HCT116 (cell line): ENCODE data around the gene RASAL2. TPM values are rescaled to one million over a fixed set of nuclear protein-coding genes. Genes with fewer than 3 reads are reported as not detected.

Experiments used
- ATAC-seq: fragments of 200-7000 bp; cut with Tn5 transposase; 2 replicates; pipeline ENCODE4 v1.9.1; 2020; ENCODE audit warnings: mild to moderate bottlenecking, moderate library complexity
- BruUV-seq: library from RNA; stranded (reverse); fragments of 400-500 nt; replicated peaks from 2 replicates; lab custom pipeline; 2021; lab: Mats Ljungman, UMichigan
- CTCF ChIA-PET: fragments of 300-600 bp; sonication (Branson Sonifier 250); formaldehyde crosslinking; loops from one replicate; lab custom pipeline; 2021; ENCODE audit warnings: antibody characterized with exemption; lab: Charles Lee
- POLR2A ChIA-PET: fragments of 300-600, 350-600 bp; sonication (Branson Sonifier 250); formaldehyde crosslinking; loops from one replicate; lab custom pipeline; 2021; ENCODE audit warnings: antibody characterized with exemption; lab: Charles Lee
- RAD21 ChIA-PET, 2 experiments: fragments of 300-600 bp; sonication (Branson Sonifier 250); formaldehyde crosslinking; loops; one replicate each; lab custom pipeline; 2023; ENCODE audit warnings: low total read pairs in 2 of 2; ENCODE audit not compliant: uncharacterized antibody in 2 of 2, unreplicated experiment in 2 of 2, low non-redundant PET in 1 of 2; lab: Charles Lee
- DNase-seq: peaks from one replicate; pipeline ENCODE4 v3.0.0-alpha.2; 2010; ENCODE audit warnings: low read depth, low spot score
- H2AFZ ChIP-seq: fragments of 200-600 bp; shearing (Covaris generic), sonication (generic); 2 replicates; pipeline ENCODE4 v1.6.1; 2017; ENCODE audit warnings: low read depth, mixed run types, mixed read lengths, antibody characterized with exemption, low read length; ENCODE audit not compliant: poor library complexity, severe bottlenecking
- H3K27ac ChIP-seq: 2 replicates; pipeline ENCODE4 v1.5.1; 2012; ENCODE audit warnings: low read depth, low read length
- H3K27me3 ChIP-seq: fragments of 200-600 bp; sonication (generic); 2 replicates; pipeline ENCODE4 v1.6.1; 2016; ENCODE audit warnings: mixed run types, low read length, mixed read lengths; ENCODE audit not compliant: insufficient read depth
- H3K36me3 ChIP-seq, 2 experiments: fragments of 200-500 bp in 1 of 2; fragments of 200-600 bp in 1 of 2; sonication (Bioruptor generic) in 1 of 2; sonication (generic) in 1 of 2; 2 replicates each; pipeline versions ENCODE4 v1.5.1 to v1.6.1; 2014 to 2016; ENCODE audit warnings: low read length in 2 of 2, inconsistent platforms in 1 of 2, mixed read lengths in 1 of 2, mixed run types in 1 of 2; ENCODE audit not compliant: insufficient read depth in 2 of 2, control insufficient read depth in 1 of 2
- H3K4me1 ChIP-seq, 2 experiments: fragments of 200-600 bp in 1 of 2; sonication (generic) in 1 of 2; 2 replicates each; pipeline versions ENCODE4 v1.5.1 to v1.6.1; 2012 to 2017; ENCODE audit warnings: low read length in 2 of 2, inconsistent platforms in 1 of 2, mild to moderate bottlenecking in 1 of 2, mixed read lengths in 1 of 2, mixed run types in 1 of 2, moderate library complexity in 1 of 2; ENCODE audit not compliant: insufficient read depth in 2 of 2, control insufficient read depth in 1 of 2
- H3K4me2 ChIP-seq: fragments of 200-600 bp; sonication (generic); 2 replicates; pipeline ENCODE4 v1.6.1; 2017; ENCODE audit warnings: mixed run types, low read length, mixed read lengths
- H3K4me3 ChIP-seq, 2 experiments: fragments of 200-600 bp in 1 of 2; sonication (generic) in 1 of 2; replicated peaks in 1 of 2; 2 replicates each; pipeline ENCODE4 v1.5.1; 2011 to 2016; ENCODE audit warnings: low read length in 2 of 2, control low read depth in 1 of 2, low read depth in 1 of 2, mild to moderate bottlenecking in 1 of 2, mixed read lengths in 1 of 2, mixed run types in 1 of 2
- H3K79me2 ChIP-seq: fragments of 200-600 bp; sonication (generic); 2 replicates; pipeline ENCODE4 v1.6.1; 2017; ENCODE audit warnings: mild to moderate bottlenecking, mixed run types, low read length, moderate library complexity, mixed read lengths; ENCODE audit not compliant: insufficient read depth
- H3K9ac ChIP-seq: fragments of 200-600 bp; sonication (generic); 2 replicates; pipeline ENCODE4 v1.6.1; 2016; ENCODE audit warnings: low read length, mixed read lengths
- H3K9me2 ChIP-seq: fragments of 200-600 bp; sonication (generic), shearing (Covaris generic); 2 replicates; pipeline ENCODE4 v1.6.1; 2017; ENCODE audit warnings: mixed run types, mild to moderate bottlenecking, moderate library complexity; ENCODE audit not compliant: insufficient read depth
- H3K9me3 ChIP-seq, 2 experiments: fragments of 200-500 bp in 1 of 2; fragments of 200-600 bp in 1 of 2; sonication (Bioruptor generic) in 1 of 2; sonication (generic) in 1 of 2; 2 replicates each; pipeline ENCODE4 v1.6.1; 2014 to 2017; ENCODE audit warnings: low read length in 2 of 2, mixed read lengths in 2 of 2, inconsistent platforms in 1 of 2, low read depth in 1 of 2, mild to moderate bottlenecking in 1 of 2, mixed run types in 1 of 2, moderate library complexity in 1 of 2; ENCODE audit not compliant: control insufficient read depth in 1 of 2, insufficient read depth in 1 of 2
- H4K20me1 ChIP-seq: fragments of 200-600 bp; sonication (generic), shearing (Covaris generic); 2 replicates; pipeline ENCODE4 v1.6.1; 2017; ENCODE audit warnings: mixed run types, mild to moderate bottlenecking, moderate library complexity; ENCODE audit not compliant: insufficient read depth
- ATF3 ChIP-seq: IDR thresholded peaks from 2 replicates; pipeline ENCODE4 v1.6.1; 2012
- CBX3 ChIP-seq: IDR thresholded peaks from 2 replicates; pipeline ENCODE4 v1.6.1; 2012; ENCODE audit warnings: low read depth
- CTCF ChIP-seq, 3 experiments: fragments of 200-600 bp in 1 of 3; sonication (generic) in 1 of 3; IDR thresholded peaks in 2 of 3; conservative IDR thresholded peaks in 1 of 3; 2 replicates each; pipeline ENCODE4 v1.5.1; 2012 to 2017; ENCODE audit warnings: low read depth in 2 of 3, low read length in 2 of 3, antibody characterized with exemption in 1 of 3, borderline replicate concordance in 1 of 3, control low read depth in 1 of 3, mild to moderate bottlenecking in 1 of 3, mixed read lengths in 1 of 3, mixed run types in 1 of 3, moderate library complexity in 1 of 3; ENCODE audit not compliant: insufficient read depth in 1 of 3
- EGR1 ChIP-seq: IDR thresholded peaks from 2 replicates; pipeline ENCODE4 v1.6.1; 2012; ENCODE audit warnings: low read depth
- ELF1 ChIP-seq: IDR thresholded peaks from 2 replicates; pipeline ENCODE4 v1.6.1; 2012; ENCODE audit warnings: low read depth, borderline replicate concordance
- EZH2phosphoT487 ChIP-seq: fragments of 200-600 bp; IDR thresholded peaks from 2 replicates; pipeline ENCODE4 v1.6.1; 2018; ENCODE audit warnings: antibody characterized with exemption, borderline replicate concordance
- FOSL1 ChIP-seq: IDR thresholded peaks from 2 replicates; pipeline ENCODE4 v1.6.1; 2012; ENCODE audit warnings: low read depth
- MAX ChIP-seq: IDR thresholded peaks from 2 replicates; pipeline ENCODE4 v1.6.1; 2012
- POLR2A ChIP-seq: IDR thresholded peaks from 2 replicates; pipeline ENCODE4 v1.7.0; 2011; ENCODE audit warnings: borderline replicate concordance; ENCODE audit not compliant: insufficient read depth, insufficient read length; ENCODE audit errors: extremely low read depth
- POLR2AphosphoS5 ChIP-seq: IDR thresholded peaks from 2 replicates; pipeline ENCODE4 v1.6.1; 2011; ENCODE audit warnings: mild to moderate bottlenecking, low read depth, low read length, moderate library complexity
- RAD21 ChIP-seq: IDR thresholded peaks from 2 replicates; pipeline ENCODE4 v1.6.1; 2012; ENCODE audit warnings: low read depth, mild to moderate bottlenecking
- SIN3A ChIP-seq: IDR thresholded peaks from 2 replicates; pipeline ENCODE4 v1.6.1; 2012; ENCODE audit warnings: low read depth
- SRF ChIP-seq: IDR thresholded peaks from 2 replicates; pipeline ENCODE4 v1.6.1; 2012; ENCODE audit warnings: low read depth
- TCF7L2 ChIP-seq: IDR thresholded peaks from 2 replicates; pipeline ENCODE4 v1.7.0; 2011; ENCODE audit warnings: borderline replicate concordance, inconsistent platforms; ENCODE audit not compliant: insufficient read depth, insufficient read length; ENCODE audit errors: extremely low read depth
- ZBTB33 ChIP-seq: IDR thresholded peaks from 2 replicates; pipeline ENCODE4 v1.6.1; 2011; ENCODE audit warnings: mild to moderate bottlenecking, low read length, moderate library complexity; ENCODE audit not compliant: insufficient replicate concordance; ENCODE audit errors: extremely low read depth
- ZFX ChIP-seq: fragments of 450-650 bp; IDR thresholded peaks from 2 replicates; pipeline ENCODE4 v1.6.1; 2017
- ZNF274 ChIP-seq: fragments of 200-500 bp; sonication (Bioruptor generic); IDR thresholded peaks from 2 replicates; pipeline ENCODE4 v1.6.1; 2014; ENCODE audit warnings: mild to moderate bottlenecking, low read depth, low read length, inconsistent platforms
- intact Hi-C: fragments of 100-400 bp; cut with micrococcal nuclease; formaldehyde crosslinking; loops from 2 replicates; pipeline ENCODE4 v1.10.0; 2022
- total RNA-seq: library from RNA; stranded (reverse); gene quantifications from one replicate; pipeline ENCODE4 v1.2.1, GENCODE V29; 2021; ENCODE audit not compliant: unreplicated experiment

RASAL2 gene
- total RNA-seq, 1 experiment from 2014 or later = 11.7 TPM

- Histone ChIP-seq H3K36me3 (no peaks in the 10 kb centered on the region), H3K4me1 (peaks cover 0 to 4% of the 10 kb centered on the region in 2 experiments; a peak in 2 of 4 replicates), H3K79me2 (no peaks in the 10 kb centered on the region), H3K4me2 (no peak overlapping the region), H3K27ac (no peak overlapping the region), H3K4me3 (no peak overlapping the region), H3K9me3 (no peaks in the 10 kb centered on the region), H3K27me3 (no peaks in the 10 kb centered on the region), H4K20me1 (no peaks in the 10 kb centered on the region), H3K9me2 (no peaks in the 10 kb centered on the region; the same call in 1 of the 2 replicates), H2AFZ (no peak overlapping the region), H3K9ac (no peak overlapping the region)
- no peak for DNase-seq
- ChIA-PET RAD21 (no interaction called here), CTCF (no interaction called here), POLR2A (no interaction called here)
- BruUV-seq = no TSS peak
- no peak for TF ChIP-seq SIN3A
- no peak for TF ChIP-seq CBX3
- no peak for TF ChIP-seq TCF7L2
- no peak for TF ChIP-seq ZFX
- no peak for TF ChIP-seq FOSL1
- TF ChIP-seq CTCF (IDR thresholded peaks at IDR 0.05 in 2 of 3, conservative IDR thresholded peaks at IDR 0.05 in 1 of 3; ENCODE audit: borderline replicate concordance in 1 of 3, insufficient read depth in 1 of 3, low read depth in 2 of 3, low read length in 2 of 3) = no peak
- no peak for TF ChIP-seq POLR2AphosphoS5
- no peak for TF ChIP-seq ZNF274
- no peak for TF ChIP-seq ATF3
- TF ChIP-seq ELF1 = no peak
- TF ChIP-seq EZH2phosphoT487 = no peak
- no peak for TF ChIP-seq MAX
- TF ChIP-seq POLR2A = no peak
- TF ChIP-seq EGR1 = no peak
- TF ChIP-seq RAD21 = no peak
- TF ChIP-seq ZBTB33 = no peak
- no peak for TF ChIP-seq SRF
- no peak for ATAC-seq
- intact Hi-C loops = no loop called here
Measured at GRCh38 chr1:178262120-178262500, 168.2 kb downstream of the RASAL2 start.
